Prostate gland (tissue), 2 donors: ENCODE data around the gene KRT72.

Experiments used
- POLR2AphosphoS5 ChIP-seq: sonication (generic); formaldehyde crosslinking; IDR thresholded peaks from one replicate; pipeline ENCODE4 v1.6.1; 2017; ENCODE audit warnings: antibody characterized with exemption
- TF ChIP-seq, protein P1 (sequence below), 4 experiments: fragments of 200-600 bp in 2 of 4; fragments of 450-650 bp in 2 of 4; sonication (generic) in 2 of 4; IDR thresholded peaks; 1 replicate in 3 of 4; 2 replicates in 1 of 4; pipeline ENCODE4 v1.5.1; 2016 to 2019; ENCODE audit warnings: antibody characterized with exemption in 4 of 4, mild to moderate bottlenecking in 2 of 4, moderate library complexity in 2 of 4

DNA sequence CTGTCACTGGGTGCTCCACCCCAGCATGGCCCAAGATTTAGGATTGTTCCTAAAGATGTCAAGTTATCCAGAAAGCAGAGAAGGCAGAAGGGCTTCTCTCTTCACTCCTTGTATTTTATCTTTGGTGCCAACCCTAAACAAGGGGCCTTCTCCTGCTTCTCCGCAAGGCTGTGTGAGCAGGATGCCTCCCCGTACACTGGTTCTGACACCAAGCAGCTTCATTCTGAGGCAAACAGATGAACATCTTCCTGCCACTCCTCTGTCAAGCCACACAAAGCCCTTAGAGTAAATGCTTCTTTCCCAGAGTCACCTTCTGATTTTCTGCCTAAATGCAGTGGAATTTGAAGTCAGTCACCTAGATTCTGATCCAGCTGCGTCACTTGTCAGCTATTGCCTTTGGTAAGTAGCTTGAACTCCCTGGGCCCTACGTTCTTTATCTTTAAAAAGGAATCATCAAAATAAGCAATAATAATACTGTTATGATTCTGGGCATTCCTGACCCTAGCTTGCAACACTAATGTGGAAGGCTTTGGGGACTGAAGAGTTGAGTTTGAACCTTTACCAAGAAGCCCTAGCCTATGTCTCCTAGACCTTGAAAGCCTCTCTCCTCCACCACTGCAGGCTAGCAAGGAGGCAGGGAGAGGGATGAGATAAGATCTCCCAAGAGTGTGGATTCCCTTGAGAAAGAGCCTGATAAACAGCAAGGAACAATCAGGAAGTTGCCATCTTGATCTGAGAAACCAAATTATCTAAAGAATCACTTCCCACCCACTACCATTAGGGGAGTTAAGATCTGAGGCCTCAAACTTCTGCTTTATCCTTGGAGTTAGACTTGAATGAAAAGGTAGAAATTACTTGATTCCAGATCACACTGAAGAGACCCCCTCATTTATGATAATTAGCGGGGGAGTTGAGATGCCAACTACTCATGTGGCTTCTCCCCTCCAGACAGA lies 11.4 kb upstream of the KRT72 start:
- TF ChIP-seq, protein P1, sequence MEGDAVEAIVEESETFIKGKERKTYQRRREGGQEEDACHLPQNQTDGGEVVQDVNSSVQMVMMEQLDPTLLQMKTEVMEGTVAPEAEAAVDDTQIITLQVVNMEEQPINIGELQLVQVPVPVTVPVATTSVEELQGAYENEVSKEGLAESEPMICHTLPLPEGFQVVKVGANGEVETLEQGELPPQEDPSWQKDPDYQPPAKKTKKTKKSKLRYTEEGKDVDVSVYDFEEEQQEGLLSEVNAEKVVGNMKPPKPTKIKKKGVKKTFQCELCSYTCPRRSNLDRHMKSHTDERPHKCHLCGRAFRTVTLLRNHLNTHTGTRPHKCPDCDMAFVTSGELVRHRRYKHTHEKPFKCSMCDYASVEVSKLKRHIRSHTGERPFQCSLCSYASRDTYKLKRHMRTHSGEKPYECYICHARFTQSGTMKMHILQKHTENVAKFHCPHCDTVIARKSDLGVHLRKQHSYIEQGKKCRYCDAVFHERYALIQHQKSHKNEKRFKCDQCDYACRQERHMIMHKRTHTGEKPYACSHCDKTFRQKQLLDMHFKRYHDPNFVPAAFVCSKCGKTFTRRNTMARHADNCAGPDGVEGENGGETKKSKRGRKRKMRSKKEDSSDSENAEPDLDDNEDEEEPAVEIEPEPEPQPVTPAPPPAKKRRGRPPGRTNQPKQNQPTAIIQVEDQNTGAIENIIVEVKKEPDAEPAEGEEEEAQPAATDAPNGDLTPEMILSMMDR (IDR thresholded peaks at IDR 0.05) = no peak
- no peak for TF ChIP-seq POLR2AphosphoS5
